IMR-90 (cell line): Measurements from ENCODE around the gene FBXL7. TPM values are rescaled to one million over a fixed set of nuclear protein-coding genes. Genes with fewer than 3 reads are reported as not detected.

Source experiments
- ATAC-seq: fragments of 200-7000 bp; cut with Tn5 transposase; 2 replicates; pipeline ENCODE4 v1.9.1; 2020; ENCODE audit warnings: low read depth, mild to moderate bottlenecking, moderate library complexity
- BruUV-seq: library from RNA; stranded (reverse); fragments of 400-500 nt; replicated peaks from 2 replicates; lab custom pipeline; 2021; lab: Mats Ljungman, UMichigan
- CTCF ChIA-PET: fragments of 300-600 bp; formaldehyde crosslinking; extraction: SDS; loops from one replicate; lab custom pipeline; 2021; ENCODE audit warnings: antibody characterized with exemption; lab: Yijun Ruan, JAX
- POLR2A ChIA-PET: fragments of 300-600 bp; sonication (Branson Sonifier 250); formaldehyde crosslinking; loops from one replicate; lab custom pipeline; 2022; ENCODE audit warnings: antibody characterized with exemption; ENCODE audit not compliant: unreplicated experiment; lab: Charles Lee
- DNase-seq: peaks from one replicate; pipeline ENCODE4 v3.0.0; 2013
- H2AFZ ChIP-seq: replicated peaks from 2 replicates; pipeline ENCODE3; 2013; ENCODE audit warnings: low read length, mild to moderate bottlenecking; ENCODE audit not compliant: poor library complexity
- H2AK5ac ChIP-seq: 2 replicates; pipeline ENCODE4 v1.6.1; 2013; ENCODE audit warnings: low read depth, low read length, inconsistent platforms
- H2AK9ac ChIP-seq: replicated peaks from 2 replicates; pipeline ENCODE3; 2013; ENCODE audit warnings: mild to moderate bottlenecking, low read depth, low read length, moderate library complexity; ENCODE audit not compliant: poor library complexity
- H2BK120ac ChIP-seq: 2 replicates; pipeline ENCODE4 v1.6.1; 2013; ENCODE audit warnings: low read depth, low read length, inconsistent platforms
- H2BK15ac ChIP-seq: 3 replicates; pipeline ENCODE4 v1.6.1; 2013; ENCODE audit warnings: low read depth, low read length, inconsistent platforms
- H2BK20ac ChIP-seq: 2 replicates; pipeline ENCODE4 v1.6.1; 2013; ENCODE audit warnings: low read depth, mild to moderate bottlenecking, inconsistent platforms, low read length, moderate library complexity
- H2BK5ac ChIP-seq: 2 replicates; pipeline ENCODE4 v1.6.1; 2013; ENCODE audit warnings: mild to moderate bottlenecking, low read depth, low read length, inconsistent platforms; ENCODE audit not compliant: poor library complexity, severe bottlenecking
- H3K14ac ChIP-seq: replicated peaks from 2 replicates; pipeline ENCODE4 v1.6.1; 2013; ENCODE audit warnings: low read depth, low read length, inconsistent platforms
- H3K18ac ChIP-seq: 2 replicates; pipeline ENCODE4 v1.6.1; 2013; ENCODE audit warnings: low read depth, low read length, control low read depth
- H3K23ac ChIP-seq: 2 replicates; pipeline ENCODE4 v1.6.1; 2013; ENCODE audit warnings: low read depth, low read length, inconsistent platforms
- H3K27ac ChIP-seq: 2 replicates; pipeline ENCODE4 v1.5.1; 2013; ENCODE audit warnings: mild to moderate bottlenecking, control low read depth, low read length; ENCODE audit not compliant: insufficient read depth
- H3K27me3 ChIP-seq: 2 replicates; pipeline ENCODE4 v1.6.1; 2013; ENCODE audit warnings: low read length; ENCODE audit not compliant: control insufficient read depth, insufficient read depth
- H3K36me3 ChIP-seq: 2 replicates; pipeline ENCODE4 v1.6.1; 2013; ENCODE audit warnings: low read length, mixed read lengths; ENCODE audit not compliant: control insufficient read depth, insufficient read depth
- H3K4ac ChIP-seq: 2 replicates; pipeline ENCODE4 v1.6.1; 2013; ENCODE audit warnings: low read depth, low read length, inconsistent platforms
- H3K4me1 ChIP-seq: 2 replicates; pipeline ENCODE4 v1.6.1; 2013; ENCODE audit warnings: low read length, mixed read lengths; ENCODE audit not compliant: control insufficient read depth, insufficient read depth
- H3K4me2 ChIP-seq: 2 replicates; pipeline ENCODE4 v1.6.1; 2013; ENCODE audit warnings: low read depth, mild to moderate bottlenecking, control low read depth, low read length, moderate library complexity
- H3K4me3 ChIP-seq: 2 replicates; pipeline ENCODE4 v1.5.1; 2013; ENCODE audit warnings: low read depth, mild to moderate bottlenecking, control low read depth, low read length, moderate library complexity; ENCODE audit not compliant: insufficient read depth
- H3K56ac ChIP-seq: 2 replicates; pipeline ENCODE4 v1.6.1; 2013; ENCODE audit warnings: low read length, inconsistent platforms; ENCODE audit not compliant: insufficient read depth; ENCODE audit errors: extremely low read depth
- H3K79me1 ChIP-seq, 2 experiments: 2 replicates each; pipeline ENCODE4 v1.6.1; 2013; ENCODE audit warnings: low read length in 2 of 2, inconsistent platforms in 1 of 2, low read depth in 1 of 2
- H3K9ac ChIP-seq: 2 replicates; pipeline ENCODE4 v1.6.1; 2013; ENCODE audit warnings: low read depth, low read length, control low read depth
- H3K9me1 ChIP-seq: 2 replicates; pipeline ENCODE4 v1.6.1; 2013; ENCODE audit warnings: low read length, inconsistent platforms; ENCODE audit not compliant: insufficient read depth
- H3K9me3 ChIP-seq: 2 replicates; pipeline ENCODE4 v1.6.1; 2013; ENCODE audit warnings: low read length; ENCODE audit not compliant: control insufficient read depth, insufficient read depth
- H4K20me1 ChIP-seq: 2 replicates; pipeline ENCODE4 v1.6.1; 2013; ENCODE audit warnings: low read length, inconsistent platforms; ENCODE audit not compliant: insufficient read depth
- H4K5ac ChIP-seq: 2 replicates; pipeline ENCODE4 v1.6.1; 2013; ENCODE audit warnings: mild to moderate bottlenecking, low read depth, low read length, control low read depth
- H4K8ac ChIP-seq, 2 experiments: 2 replicates each; pipeline ENCODE4 v1.6.1; 2013; ENCODE audit warnings: low read depth in 2 of 2, low read length in 2 of 2, control low read depth in 1 of 2, inconsistent platforms in 1 of 2
- H4K91ac ChIP-seq: 2 replicates; pipeline ENCODE4 v1.6.1; 2013; ENCODE audit warnings: low read depth, low read length, inconsistent platforms; ENCODE audit not compliant: insufficient read depth
- BHLHE40 ChIP-seq: fragments of 150-350 bp; IDR thresholded peaks from 2 replicates; pipeline ENCODE4 v1.6.1; 2016; ENCODE audit warnings: mild to moderate bottlenecking, low read depth, low read length
- CEBPB ChIP-seq: IDR thresholded peaks from 2 replicates; pipeline ENCODE4 v1.6.1; 2012; ENCODE audit warnings: low read depth, low read length, improper control_type of control experiment
- CHD1 ChIP-seq: IDR thresholded peaks from 2 replicates; pipeline ENCODE4 v1.6.1; 2012; ENCODE audit warnings: low read depth, low read length, improper control_type of control experiment
- CTCF ChIP-seq: conservative IDR thresholded peaks from 2 replicates; pipeline ENCODE4 v1.5.1; 2012; ENCODE audit warnings: mild to moderate bottlenecking, low read depth, low read length, improper control_type of control experiment
- FOS ChIP-seq: fragments of 150-350 bp; IDR thresholded peaks from 2 replicates; pipeline ENCODE4 v1.6.1; 2016; ENCODE audit warnings: low read depth, low read length
- MAFK ChIP-seq: IDR thresholded peaks from 2 replicates; pipeline ENCODE4 v1.6.1; 2012; ENCODE audit warnings: low read depth, low read length, improper control_type of control experiment
- MXI1 ChIP-seq: IDR thresholded peaks from 2 replicates; pipeline ENCODE4 v1.6.1; 2012; ENCODE audit warnings: low read depth, mild to moderate bottlenecking, low read length, moderate library complexity, borderline replicate concordance
- NFE2L2 ChIP-seq: fragments of 150-350 bp; IDR thresholded peaks from 2 replicates; pipeline ENCODE4 v1.6.1; 2016; ENCODE audit warnings: low read depth, mild to moderate bottlenecking, low read length
- POLR2A ChIP-seq: IDR thresholded peaks from 2 replicates; pipeline ENCODE4 v1.6.1; 2012; ENCODE audit warnings: mild to moderate bottlenecking, low read depth, low read length
- RAD21 ChIP-seq: IDR thresholded peaks from 2 replicates; pipeline ENCODE4 v1.6.1; 2012; ENCODE audit warnings: low read length, improper control_type of control experiment
- RFX5 ChIP-seq: IDR thresholded peaks from 2 replicates; pipeline ENCODE4 v1.8.0; 2012; ENCODE audit warnings: low read depth, mild to moderate bottlenecking, low read length, moderate library complexity
- SMC3 ChIP-seq: fragments of 150-350 bp; IDR thresholded peaks from 2 replicates; pipeline ENCODE4 v1.6.1; 2016; ENCODE audit warnings: low read depth, mild to moderate bottlenecking, antibody characterized with exemption, low read length, moderate library complexity
- USF2 ChIP-seq: fragments of 150-350 bp; IDR thresholded peaks from 2 replicates; pipeline ENCODE4 v1.6.1; 2017; ENCODE audit warnings: mild to moderate bottlenecking, antibody characterized with exemption, low read length, low read depth
- whole genome bisulfite sequencing, 2 experiments: methylation state at CpG; one replicate each; pipeline versions ENCODE4 v1.1.5 to v1.1.7; 2013; ENCODE audit warnings: missing lambda C conversion rate in 2 of 2; ENCODE audit not compliant: insufficient read length in 1 of 2; ENCODE audit errors: extremely low coverage in 2 of 2; 5-methylcytosine and 5-hydroxymethylcytosine counted together
- dilution Hi-C: fragments of 300-500 bp; cut with HindIII; formaldehyde crosslinking; loops from one replicate; pipeline ENCODE4 v1.14.3; 2018; ENCODE audit warnings: low sequenced_read_pairs; ENCODE audit not compliant: unreplicated experiment
- in situ Hi-C: fragments of 300-500 bp; cut with MboI; formaldehyde crosslinking; loops from 3 replicates; pipeline ENCODE4 v1.14.3; 2019; ENCODE audit warnings: low sequenced_read_pairs, inconsistent platforms, mixed read lengths
- intact Hi-C: fragments of 100-400 bp; cut with micrococcal nuclease; formaldehyde crosslinking; loops from 2 replicates; pipeline ENCODE4 v1.10.0; 2022
- polyA plus RNA-seq, 3 experiments: library from polyadenylated mRNA; depleted of rRNA; stranded (reverse); fragments of >200 nt; gene quantifications; 2 replicates each; pipeline ENCODE4 v1.2.3, GENCODE V29; 2012; ENCODE audit warnings: low replicate concordance in 1 of 3
- total RNA-seq: library from RNA; depleted of rRNA; stranded (reverse); fragments of >200 nt; gene quantifications from 2 replicates; pipeline ENCODE4 v1.2.3, GENCODE V29; 2012

FBXL7 gene
- total and polyA plus RNA-seq, 2 of the 4 experiments (the other 2 are of a cell fraction): 4.1 to 10.2 TPM

- intact Hi-C loops (no loop called here), dilution Hi-C loops (no loop called here), in situ Hi-C loops (no loop called here)
- Histone ChIP-seq H2AK9ac (no peak overlapping the region), H3K14ac (no peak overlapping the region), H3K9me3 (no peaks in the 10 kb centered on the region), H4K20me1 (no peaks in the 10 kb centered on the region), H2AFZ (no peak overlapping the region), H2BK120ac (no peak overlapping the region), H4K5ac (no peak overlapping the region), H2AK5ac (no peak overlapping the region), H3K9me1 (no peaks in the 10 kb centered on the region), H4K8ac (no peak overlapping the region), H3K27me3 (peaks cover 4% of the 10 kb centered on the region), H4K91ac (no peak overlapping the region), H2BK15ac (no peak overlapping the region), H3K18ac (no peak overlapping the region), H3K36me3 (no peaks in the 10 kb centered on the region), H3K27ac (no peak overlapping the region), H2BK5ac (no peak overlapping the region), H3K4me1 (no peaks in the 10 kb centered on the region), H2BK20ac (no peak overlapping the region), H3K9ac (no peak overlapping the region), H3K4me3 (no peak overlapping the region), H3K56ac (no peak overlapping the region), H3K23ac (no peak overlapping the region), H3K4ac (no peak overlapping the region), H3K79me1 (no peaks in the 10 kb centered on the region), H3K4me2 (no peak overlapping the region)
- ChIA-PET POLR2A (no interaction called here), CTCF (interaction anchor here (1.1 kb wide), 1 partner anchor 10 kb away, joined by 3 read pairs; no protein-coding TSS in a partner anchor)
- TF ChIP-seq NFE2L2 (no peak), CEBPB (no peak), POLR2A (no peak), FOS (no peak), MAFK (no peak), BHLHE40 (no peak), RFX5 (no peak), MXI1 (no peak), USF2 (no peak), RAD21 (no peak), SMC3 (no peak), CHD1 (no peak), CTCF (no peak)
- WGBS, 2 experiments: 67% methylated on average over 3 of the region's 7 CpGs; no CpG with 5 or more reads in 1 of the 2 experiments
- DNase-seq: no peak
- ATAC-seq: no peak
- no TSS peak for BruUV-seq
These were observed 24.6 kb upstream of the FBXL7 start for GRCh38 chr5:15475367-15475766.
